HG02943 (cell line): ENCODE measurements around the gene MAJIN.

Experiments used
- ATAC-seq: cut with Tn5 transposase; IDR thresholded peaks from one replicate; pipeline ENCODE4 v1.9.1; 2021; ENCODE audit warnings: mild to moderate bottlenecking, low read depth, moderate library complexity; ENCODE audit not compliant: unreplicated experiment

The MAJIN gene

GRCh38 chr11:64896448-64897022, 75.4 kb downstream of the MAJIN start:
- no peak for ATAC-seq

GRCh38 chr11:64894812-64895452, 77.0 kb downstream of the MAJIN start:
- no peak for ATAC-seq

GRCh38 chr11:64894070-64894811, 77.7 kb downstream of the MAJIN start:
- no peak for ATAC-seq

GRCh38 chr11:64893194-64894069, 78.5 kb downstream of the MAJIN start:
- ATAC-seq = peak; percentile 60

- no peak for ATAC-seq
These were observed 79.1 kb downstream of the MAJIN start for GRCh38 chr11:64892838-64893193.

GRCh38 chr11:64892411-64892831, 79.5 kb downstream of the MAJIN start:
- no peak for ATAC-seq

GRCh38 chr11:64891880-64892279, 80.0 kb downstream of the MAJIN start:
- no peak for ATAC-seq

GRCh38 chr11:64891215-64891848, 80.6 kb downstream of the MAJIN start:
- ATAC-seq = no peak

GRCh38 chr11:64890522-64890939, 81.4 kb downstream of the MAJIN start:
- ATAC-seq = no peak

- ATAC-seq = no peak
These were observed 83.0 kb downstream of the MAJIN start for GRCh38 chr11:64888729-64889511.

GRCh38 chr11:64888406-64888728, 83.5 kb downstream of the MAJIN start:
- ATAC-seq = no peak
